ENCODE data around the gene PIN1. TPM values are rescaled to one million over a fixed set of nuclear protein-coding genes. Genes with fewer than 3 reads are reported as not detected.

Gene PIN1
- polyA plus RNA-seq, 1 donor from 2014 or later: 268 TPM

GRCh38 chr19:9861503-9861902 lies 26.4 kb downstream of the PIN1 start:
- Histone ChIP-seq H3K9ac (ENCODE audit: low read length) (no peak overlapping the region), H3K27me3 (ENCODE audit: insufficient read depth, low read depth, low read length) (no peaks in the 10 kb centered on the region), H3K27ac (ENCODE audit: low read length) (no peak overlapping the region), H3F3A (ENCODE audit: insufficient read depth, low read length, poor library complexity, severe bottlenecking) (no peaks in the 10 kb centered on the region), H3K4me2 (ENCODE audit: low read length) (no peak overlapping the region), H3K4me3 (ENCODE audit: low read length) (no peak overlapping the region), H3K36me3 (ENCODE audit: insufficient read depth, low read length) (no peaks in the 10 kb centered on the region), H2AFZ (ENCODE audit: low read depth, low read length) (no peak overlapping the region), H4K20me1 (ENCODE audit: insufficient read depth) (no peaks in the 10 kb centered on the region), H3K9me2 (ENCODE audit: insufficient read depth, low read length) (no peaks in the 10 kb centered on the region), H3K9me3 (ENCODE audit: low read length) (no peaks in the 10 kb centered on the region), H3K79me2 (replicated peaks; ENCODE audit: insufficient read depth, low read length) (no peaks in the 10 kb centered on the region)
- no peak for TF ChIP-seq EZH2 (IDR thresholded peaks at IDR 0.05; ENCODE audit: borderline replicate concordance, insufficient read depth, low read length, poor library complexity, severe bottlenecking)
- TF ChIP-seq, protein P1, sequence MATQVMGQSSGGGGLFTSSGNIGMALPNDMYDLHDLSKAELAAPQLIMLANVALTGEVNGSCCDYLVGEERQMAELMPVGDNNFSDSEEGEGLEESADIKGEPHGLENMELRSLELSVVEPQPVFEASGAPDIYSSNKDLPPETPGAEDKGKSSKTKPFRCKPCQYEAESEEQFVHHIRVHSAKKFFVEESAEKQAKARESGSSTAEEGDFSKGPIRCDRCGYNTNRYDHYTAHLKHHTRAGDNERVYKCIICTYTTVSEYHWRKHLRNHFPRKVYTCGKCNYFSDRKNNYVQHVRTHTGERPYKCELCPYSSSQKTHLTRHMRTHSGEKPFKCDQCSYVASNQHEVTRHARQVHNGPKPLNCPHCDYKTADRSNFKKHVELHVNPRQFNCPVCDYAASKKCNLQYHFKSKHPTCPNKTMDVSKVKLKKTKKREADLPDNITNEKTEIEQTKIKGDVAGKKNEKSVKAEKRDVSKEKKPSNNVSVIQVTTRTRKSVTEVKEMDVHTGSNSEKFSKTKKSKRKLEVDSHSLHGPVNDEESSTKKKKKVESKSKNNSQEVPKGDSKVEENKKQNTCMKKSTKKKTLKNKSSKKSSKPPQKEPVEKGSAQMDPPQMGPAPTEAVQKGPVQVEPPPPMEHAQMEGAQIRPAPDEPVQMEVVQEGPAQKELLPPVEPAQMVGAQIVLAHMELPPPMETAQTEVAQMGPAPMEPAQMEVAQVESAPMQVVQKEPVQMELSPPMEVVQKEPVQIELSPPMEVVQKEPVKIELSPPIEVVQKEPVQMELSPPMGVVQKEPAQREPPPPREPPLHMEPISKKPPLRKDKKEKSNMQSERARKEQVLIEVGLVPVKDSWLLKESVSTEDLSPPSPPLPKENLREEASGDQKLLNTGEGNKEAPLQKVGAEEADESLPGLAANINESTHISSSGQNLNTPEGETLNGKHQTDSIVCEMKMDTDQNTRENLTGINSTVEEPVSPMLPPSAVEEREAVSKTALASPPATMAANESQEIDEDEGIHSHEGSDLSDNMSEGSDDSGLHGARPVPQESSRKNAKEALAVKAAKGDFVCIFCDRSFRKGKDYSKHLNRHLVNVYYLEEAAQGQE (IDR thresholded peaks at IDR 0.05; ENCODE audit: borderline replicate concordance): no peak
- TF ChIP-seq TAF1 (IDR thresholded peaks at IDR 0.05; ENCODE audit: low read depth): no peak

DNA sequence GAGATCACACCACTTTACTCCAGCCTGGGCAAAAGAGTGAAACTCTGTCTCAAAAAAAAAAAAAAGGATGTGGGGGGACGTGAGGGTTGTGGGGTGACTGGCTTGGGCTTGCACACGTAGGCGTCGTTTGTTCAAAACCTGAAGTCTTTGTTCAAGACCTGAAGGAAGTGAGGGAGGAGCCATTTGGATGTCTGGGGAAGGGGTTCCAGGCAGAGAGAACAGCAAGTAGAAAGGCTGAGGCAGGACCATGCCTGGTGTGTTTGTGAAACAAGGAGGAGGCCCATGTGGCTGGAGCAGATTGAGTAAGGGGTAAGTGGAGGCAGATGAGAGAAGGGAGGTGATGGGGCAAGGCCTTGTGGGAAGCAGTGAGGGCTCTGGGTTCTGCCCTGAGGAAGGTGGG lies 27.8 kb downstream of the PIN1 start:
- TF ChIP-seq EZH2 (IDR thresholded peaks at IDR 0.05; ENCODE audit: borderline replicate concordance, insufficient read depth, low read length, poor library complexity, severe bottlenecking) (no peak), RAD21 (conservative IDR thresholded peaks at IDR 0.05) (no peak), TAF1 (IDR thresholded peaks at IDR 0.05; ENCODE audit: low read depth) (no peak), SMC3 (conservative IDR thresholded peaks at IDR 0.05; ENCODE audit: poor library complexity) (no peak), CTCF (IDR thresholded peaks at IDR 0.05; ENCODE audit: poor library complexity, severe bottlenecking) (no peak), MXI1 (conservative IDR thresholded peaks at IDR 0.05; ENCODE audit: poor library complexity, severe bottlenecking) (no peak), POLR2AphosphoS5 (IDR thresholded peaks at IDR 0.05) (no peak), EP300 (conservative IDR thresholded peaks at IDR 0.05; ENCODE audit: poor library complexity, severe bottlenecking) (no peak)
- TF ChIP-seq, protein P1 (IDR thresholded peaks at IDR 0.05; ENCODE audit: borderline replicate concordance): no peak
- Histone ChIP-seq H2AFZ (ENCODE audit: low read depth, low read length) (no peak overlapping the region), H3K9me3 (ENCODE audit: low read length) (no peaks in the 10 kb centered on the region), H3K79me2 (replicated peaks; ENCODE audit: insufficient read depth, low read length) (no peaks in the 10 kb centered on the region), H3K9ac (ENCODE audit: low read length) (no peak overlapping the region), H3K4me2 (ENCODE audit: low read length) (no peak overlapping the region), H3K36me3 (ENCODE audit: insufficient read depth, low read length) (no peaks in the 10 kb centered on the region), H3K27me3 (ENCODE audit: insufficient read depth, low read depth, low read length) (no peaks in the 10 kb centered on the region), H4K20me1 (ENCODE audit: insufficient read depth) (no peaks in the 10 kb centered on the region), H3K4me3 (ENCODE audit: low read length) (no peak overlapping the region), H3K9me2 (ENCODE audit: insufficient read depth, low read length) (no peaks in the 10 kb centered on the region), H3K27ac (ENCODE audit: low read length) (no peak overlapping the region), H3F3A (ENCODE audit: insufficient read depth, low read length, poor library complexity, severe bottlenecking) (no peaks in the 10 kb centered on the region)
